H4 (cell line): Measurements from ENCODE around the gene CMYA5. TPM values are rescaled to one million over a fixed set of nuclear protein-coding genes. Genes with fewer than 3 reads are reported as not detected.
"Not testable (repeated sequence)": the region's sequence is repeated elsewhere in the genome, so short reads cannot be mapped to it uniquely, and the experiment has no call there.

Experiments used
- DNase-seq: peaks from one replicate; pipeline ENCODE4 v3.0.0-alpha.2; 2015; ENCODE audit warnings: low spot score
- total RNA-seq: library from RNA; depleted of rRNA; stranded (reverse); fragments of >200 nt; shearing (Covaris generic); gene quantifications from 2 replicates; pipeline ENCODE4 v1.2.3, GENCODE V29; 2014

CMYA5 gene
- total RNA-seq, 1 experiment from 2014 or later, result 0.08 TPM

GRCh38 chr5:79746642-79747569 is 57.3 kb downstream of the CMYA5 start:
- no peak for DNase-seq

- no peak for DNase-seq
Measured at GRCh38 chr5:79750611-79751510, 61.2 kb downstream of the CMYA5 start.

DNA sequence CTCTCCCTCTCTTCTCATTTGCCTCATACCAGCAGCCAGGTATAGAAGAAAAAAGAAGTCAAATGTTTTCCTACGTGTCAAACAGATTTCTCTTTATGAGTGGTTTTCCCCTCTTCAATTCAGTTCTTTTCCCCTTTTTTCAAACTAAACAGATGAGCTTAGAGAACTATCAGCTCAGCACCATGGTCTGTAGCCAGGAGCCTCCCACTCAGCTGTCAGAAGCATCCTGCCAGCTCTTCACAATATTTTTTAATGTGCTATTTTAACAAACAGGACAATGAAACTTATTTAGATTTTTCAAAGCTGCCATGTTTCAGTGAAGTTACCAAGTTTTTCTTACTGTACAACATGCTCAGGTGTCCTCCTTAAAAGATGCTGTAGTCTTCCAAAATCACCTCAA is 63.5 kb downstream of the CMYA5 start:
- no peak for DNase-seq

GRCh38 chr5:79753877-79754645 is 64.4 kb downstream of the CMYA5 start:
- no peak for DNase-seq

DNA sequence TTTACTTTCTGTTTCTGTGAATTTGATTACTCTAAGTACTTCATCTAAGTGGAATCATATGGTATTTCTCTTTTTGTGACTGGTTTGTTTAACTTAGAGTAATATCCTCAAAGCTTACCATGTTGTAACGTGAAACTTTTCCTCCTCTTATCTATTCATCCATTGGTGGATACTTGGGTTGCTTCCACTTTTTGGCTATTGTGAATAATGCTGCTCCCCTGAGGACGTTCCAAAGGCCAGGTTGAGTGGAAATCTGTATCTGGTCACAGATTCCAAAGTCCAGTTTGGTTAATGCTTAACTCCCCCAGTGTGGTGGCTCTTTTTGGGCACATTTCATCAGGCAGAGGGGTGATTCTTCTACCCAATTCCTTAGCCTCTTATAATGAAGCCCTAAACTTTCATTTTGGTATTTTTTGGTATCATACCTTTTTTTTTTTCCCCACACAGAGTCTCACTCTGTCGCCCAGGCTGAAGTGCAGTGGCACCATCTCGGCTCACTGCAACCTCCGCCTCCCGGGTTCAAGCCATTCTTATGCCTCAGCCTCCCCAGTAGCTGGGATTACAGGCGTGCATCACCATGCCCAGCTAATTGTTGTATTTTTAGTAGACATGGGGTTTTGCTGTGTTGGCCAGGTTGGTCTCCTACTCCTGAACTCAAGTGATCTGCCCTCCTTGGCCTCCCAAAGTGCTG is 65.4 kb downstream of the CMYA5 start:
- DNase-seq, result no peak

DNA sequence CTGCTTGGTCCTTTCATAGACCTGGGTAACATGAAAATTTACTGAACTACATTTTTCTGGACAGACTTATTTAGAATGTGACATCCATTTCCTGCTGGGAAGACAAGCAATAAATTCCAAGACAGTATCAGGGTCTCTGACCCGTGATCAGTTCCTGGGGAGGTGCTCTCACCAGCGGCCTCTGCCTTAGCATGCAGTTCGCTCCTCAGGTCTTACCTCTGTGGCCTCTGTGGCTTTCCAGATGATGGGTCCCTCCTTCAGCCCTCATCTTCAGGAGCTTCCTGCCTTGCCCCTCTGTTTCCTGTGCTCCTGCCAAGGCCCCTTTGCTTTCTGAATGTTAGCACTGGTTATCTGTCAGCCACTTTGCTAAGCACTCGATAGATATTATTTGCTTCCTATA is 66.4 kb downstream of the CMYA5 start:
- no peak for DNase-seq

- peak; percentile 8 for DNase-seq
Measured at GRCh38 chr5:79759436-79759835, 69.8 kb downstream of the CMYA5 start.

DNA sequence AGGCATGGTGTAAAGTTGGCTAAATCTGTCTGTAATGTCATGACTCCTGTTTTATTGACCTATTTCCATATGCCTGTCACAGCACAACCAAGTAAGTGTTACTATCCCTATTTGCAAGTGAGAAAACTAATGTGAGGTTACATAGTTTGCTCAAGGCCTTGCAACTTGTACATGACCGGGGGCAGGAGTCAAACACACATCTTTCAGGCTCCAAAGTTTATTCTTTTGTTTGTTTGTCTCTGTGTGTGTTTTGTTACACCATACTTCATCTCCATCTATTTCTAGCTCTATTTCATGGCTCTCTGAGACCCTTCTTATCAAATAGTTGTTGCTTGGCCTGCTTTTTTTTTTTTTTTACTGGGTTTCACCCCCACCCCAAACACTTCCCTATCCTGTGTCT is 70.2 kb downstream of the CMYA5 start:
- no peak for DNase-seq

DNA sequence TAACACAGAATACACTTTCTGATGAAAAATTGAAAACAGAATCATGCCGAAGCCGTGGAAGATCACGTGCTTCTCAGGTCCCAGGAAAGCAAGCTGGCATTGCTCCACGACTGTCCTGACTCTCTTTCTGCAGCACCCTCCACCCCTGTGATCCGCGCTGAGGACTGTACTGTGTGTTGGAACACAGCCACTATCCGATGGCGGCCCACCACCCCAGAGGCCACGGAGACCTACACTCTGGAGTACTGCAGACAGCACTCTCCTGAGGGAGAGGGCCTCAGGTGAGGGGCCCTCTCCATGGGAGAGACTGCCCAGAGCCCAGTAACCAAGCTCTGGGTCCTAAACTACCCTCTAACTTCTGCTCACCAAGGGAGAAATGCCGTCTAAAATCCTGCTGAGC is 73.3 kb downstream of the CMYA5 start:
- no peak for DNase-seq

- not testable (repeated sequence) for DNase-seq
Measured at GRCh38 chr5:79764147-79764546, 74.5 kb downstream of the CMYA5 start.

GRCh38 chr5:79771387-79771786 is 81.8 kb downstream of the CMYA5 start:
- peak; percentile 61 for DNase-seq

GRCh38 chr5:79772651-79773050 is 83.0 kb downstream of the CMYA5 start:
- DNase-seq, result no peak

DNA sequence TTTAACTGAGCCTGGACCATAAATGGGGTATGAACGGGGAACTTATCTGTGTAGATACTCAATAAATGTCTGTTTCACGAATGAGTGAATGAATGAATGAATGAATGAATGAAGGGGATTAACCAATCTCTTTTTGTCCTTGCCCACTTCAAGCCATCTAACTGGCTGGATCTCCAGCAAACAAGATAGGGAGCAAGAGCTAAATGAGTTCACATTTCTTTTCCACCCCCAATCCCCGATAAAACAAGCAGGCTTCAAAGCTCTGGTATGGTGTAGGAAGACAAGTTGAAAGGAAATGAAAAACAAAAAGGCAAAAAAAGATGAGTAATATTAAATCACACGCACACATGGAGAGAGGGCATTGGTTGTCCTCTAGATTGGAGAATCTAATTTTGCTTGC is 84.0 kb downstream of the CMYA5 start:
- no peak for DNase-seq

DNA sequence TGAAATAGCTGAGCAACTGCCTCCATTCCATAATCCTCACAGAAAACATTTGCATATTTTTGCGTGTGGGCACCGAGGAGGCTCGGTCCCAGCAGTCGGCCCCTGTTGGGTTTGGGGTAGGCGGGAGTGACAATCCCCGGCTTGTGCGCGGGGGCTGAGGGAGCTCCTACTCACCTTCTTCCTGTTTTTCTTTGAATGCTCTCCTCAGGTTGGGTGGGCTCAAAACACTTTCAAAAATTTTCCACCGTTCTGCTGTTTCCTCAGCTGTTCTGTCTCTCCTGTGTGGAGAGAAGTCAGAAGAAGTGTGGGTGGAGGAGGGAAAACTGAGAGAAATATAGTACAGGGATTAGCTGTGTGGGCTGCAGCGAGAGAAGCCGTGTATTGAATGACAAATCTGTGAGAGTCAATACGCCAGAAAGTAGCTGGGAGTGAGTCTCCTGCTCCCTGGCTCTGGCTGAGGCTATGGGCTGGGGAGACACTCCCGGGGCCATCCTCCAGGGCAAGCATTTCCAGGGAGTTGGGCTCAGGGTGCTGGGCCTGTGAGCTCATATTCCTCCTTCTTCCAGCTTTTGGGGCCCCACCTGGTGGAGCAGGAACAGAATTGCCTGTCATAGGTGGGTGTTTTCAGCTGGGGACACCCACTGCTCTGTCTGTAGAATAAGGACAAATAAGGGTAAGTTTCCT is 84.7 kb downstream of the CMYA5 start:
- DNase-seq, result peak; percentile 30

DNA sequence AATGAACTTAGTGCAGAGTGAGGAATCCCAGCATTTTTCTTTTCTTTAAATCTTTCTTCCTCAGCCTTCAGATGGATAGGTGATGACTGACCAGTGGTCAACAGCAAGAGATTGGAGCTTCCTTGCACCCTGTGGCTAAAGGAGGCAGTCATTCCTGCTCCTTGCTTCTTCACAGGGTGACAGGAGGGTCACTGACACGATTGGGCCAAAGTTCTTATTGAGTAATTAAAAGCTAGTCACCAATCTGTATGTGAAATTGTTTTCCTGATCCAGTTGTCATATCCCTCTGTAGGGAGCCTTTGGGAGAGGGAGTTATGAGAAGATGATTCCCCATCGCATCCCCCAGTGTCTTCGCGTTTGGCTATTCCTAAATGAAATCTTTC is 85.2 kb downstream of the CMYA5 start:
- no peak for DNase-seq

DNA sequence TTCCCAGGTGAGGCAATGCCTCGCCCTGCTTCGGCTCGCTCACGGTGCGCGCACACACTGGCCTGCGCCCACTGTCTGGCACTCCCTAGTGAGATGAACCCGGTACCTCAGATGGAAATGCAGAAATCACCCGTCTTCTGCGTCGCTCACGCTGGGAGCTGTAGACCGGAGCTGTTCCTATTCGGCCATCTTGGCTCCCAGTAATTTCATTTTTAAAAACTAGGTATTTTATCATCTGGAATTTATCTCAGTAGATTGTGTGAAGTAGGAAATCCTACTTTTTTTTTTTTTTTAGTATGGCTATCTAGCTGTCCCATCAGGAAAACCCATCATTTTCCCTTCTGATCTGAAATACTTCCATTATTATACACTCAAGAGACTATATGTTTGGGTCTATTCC is 95.1 kb downstream of the CMYA5 start:
- DNase-seq, result not testable (repeated sequence)

DNA sequence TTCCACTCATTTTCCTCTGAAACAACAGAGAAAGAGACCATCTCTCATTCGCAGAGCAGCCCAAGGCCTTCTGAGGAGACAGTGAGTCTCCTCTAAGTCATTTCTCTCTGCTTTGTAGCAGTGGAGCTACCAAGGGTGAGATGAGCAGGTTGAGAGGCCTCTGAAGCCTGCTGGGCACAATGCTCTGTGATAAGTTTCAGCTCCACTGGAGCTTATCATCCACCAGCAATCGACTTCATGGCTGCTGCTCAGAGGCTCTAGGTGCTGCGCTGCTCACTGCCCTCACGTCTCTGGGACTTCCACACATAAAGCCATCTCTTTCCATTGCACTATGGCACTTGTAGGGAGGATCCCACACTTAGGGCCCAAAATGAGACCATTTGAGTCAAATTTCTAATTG is 96.3 kb downstream of the CMYA5 start:
- DNase-seq, result no peak

DNA sequence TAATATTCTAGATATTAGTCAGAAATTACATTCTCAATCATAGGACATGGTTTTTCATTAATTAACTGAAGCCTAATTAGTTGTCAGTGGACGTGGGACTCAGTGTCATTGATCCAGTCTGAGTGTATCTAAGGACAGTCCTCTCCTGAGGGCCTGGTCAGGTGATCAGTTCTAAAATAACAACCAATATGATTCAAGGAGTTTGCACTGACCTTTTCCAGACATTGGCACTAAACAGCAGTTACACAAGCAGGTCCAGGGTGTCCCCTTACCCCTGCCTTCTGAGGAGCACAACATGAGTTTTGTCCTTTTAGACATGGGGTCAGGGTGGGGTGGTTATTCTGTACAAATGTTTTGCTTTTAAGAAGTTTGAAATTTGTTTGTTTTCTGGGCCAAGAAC is 97.8 kb downstream of the CMYA5 start:
- DNase-seq, result no peak

- no peak for DNase-seq
Measured at GRCh38 chr5:79791843-79792242, 102.2 kb downstream of the CMYA5 start.

- DNase-seq, result no peak
Measured at GRCh38 chr5:79792463-79792862, 102.8 kb downstream of the CMYA5 start.

GRCh38 chr5:79793304-79793703 is 103.7 kb downstream of the CMYA5 start:
- DNase-seq, result no peak
